Iris pigment epithelial cell (primary cell): ENCODE results near the gene INPP5A.
A peak's percentile ranks its signal among the peaks of the same experiment; 100 is the strongest.
"Not testable (repeated sequence)": the region's sequence is repeated elsewhere in the genome, so short reads cannot be mapped to it uniquely, and the experiment has no call there.

ENCODE experiments used
- DNase-seq: peaks from one replicate; pipeline ENCODE4 v3.0.0-alpha.2; 2011; ENCODE audit warnings: low read depth

Gene INPP5A, protein sequence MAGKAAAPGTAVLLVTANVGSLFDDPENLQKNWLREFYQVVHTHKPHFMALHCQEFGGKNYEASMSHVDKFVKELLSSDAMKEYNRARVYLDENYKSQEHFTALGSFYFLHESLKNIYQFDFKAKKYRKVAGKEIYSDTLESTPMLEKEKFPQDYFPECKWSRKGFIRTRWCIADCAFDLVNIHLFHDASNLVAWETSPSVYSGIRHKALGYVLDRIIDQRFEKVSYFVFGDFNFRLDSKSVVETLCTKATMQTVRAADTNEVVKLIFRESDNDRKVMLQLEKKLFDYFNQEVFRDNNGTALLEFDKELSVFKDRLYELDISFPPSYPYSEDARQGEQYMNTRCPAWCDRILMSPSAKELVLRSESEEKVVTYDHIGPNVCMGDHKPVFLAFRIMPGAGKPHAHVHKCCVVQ

DNA sequence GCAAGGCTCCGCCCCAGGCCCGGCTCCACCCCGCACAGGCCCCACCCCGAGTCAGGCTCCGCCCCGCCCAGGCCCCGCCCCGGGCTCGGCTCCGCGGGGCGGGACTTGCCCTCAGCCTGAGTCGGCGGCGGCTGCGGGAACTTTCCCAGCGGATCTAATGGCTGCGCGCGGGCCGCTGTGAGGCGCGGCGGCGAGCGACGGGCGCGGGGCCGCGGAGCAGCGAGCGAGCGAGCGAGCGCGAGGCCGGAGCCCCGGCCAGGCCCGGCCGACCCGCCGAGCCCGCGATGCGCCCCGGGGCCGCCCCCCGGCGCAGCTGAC is at the start of gene INPP5A:
TSS of gene INPP5A (plus strand) at position 104 of the 318 bp plus-strand sequence. CDS start 310 bp downstream, outside the sequence.
- no peak for DNase-seq

DNA sequence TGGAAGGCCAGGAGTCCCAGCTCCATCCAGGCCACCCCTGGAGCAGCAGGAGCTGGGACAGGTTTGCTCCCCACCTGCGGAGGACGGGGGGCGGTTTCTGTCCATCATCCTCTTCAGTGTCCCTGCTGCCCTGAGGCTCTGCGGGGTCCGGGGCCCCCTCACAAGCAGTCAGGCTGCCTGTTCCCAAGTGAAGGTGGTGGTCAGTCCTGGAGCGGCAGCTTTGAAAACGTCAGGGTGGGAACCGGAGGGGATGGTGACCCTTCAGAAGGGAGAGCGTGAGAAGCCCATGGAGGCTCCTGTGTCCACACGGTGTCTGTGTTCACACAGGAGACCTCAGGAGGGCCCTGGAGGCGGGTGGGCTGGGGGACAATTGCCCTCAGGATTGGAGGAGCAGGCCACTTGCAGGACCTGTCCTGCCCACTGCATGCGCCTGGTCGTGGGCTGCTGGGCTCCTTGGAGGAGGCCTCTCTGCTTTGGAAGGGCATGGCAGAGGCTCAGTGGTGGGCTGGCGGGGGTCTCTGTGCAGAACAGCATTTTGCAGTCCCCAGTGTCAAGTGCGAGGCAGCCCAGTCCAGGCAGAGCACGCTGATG is 49.3 kb upstream of the INPP5A start:
- DNase-seq = no peak

DNA sequence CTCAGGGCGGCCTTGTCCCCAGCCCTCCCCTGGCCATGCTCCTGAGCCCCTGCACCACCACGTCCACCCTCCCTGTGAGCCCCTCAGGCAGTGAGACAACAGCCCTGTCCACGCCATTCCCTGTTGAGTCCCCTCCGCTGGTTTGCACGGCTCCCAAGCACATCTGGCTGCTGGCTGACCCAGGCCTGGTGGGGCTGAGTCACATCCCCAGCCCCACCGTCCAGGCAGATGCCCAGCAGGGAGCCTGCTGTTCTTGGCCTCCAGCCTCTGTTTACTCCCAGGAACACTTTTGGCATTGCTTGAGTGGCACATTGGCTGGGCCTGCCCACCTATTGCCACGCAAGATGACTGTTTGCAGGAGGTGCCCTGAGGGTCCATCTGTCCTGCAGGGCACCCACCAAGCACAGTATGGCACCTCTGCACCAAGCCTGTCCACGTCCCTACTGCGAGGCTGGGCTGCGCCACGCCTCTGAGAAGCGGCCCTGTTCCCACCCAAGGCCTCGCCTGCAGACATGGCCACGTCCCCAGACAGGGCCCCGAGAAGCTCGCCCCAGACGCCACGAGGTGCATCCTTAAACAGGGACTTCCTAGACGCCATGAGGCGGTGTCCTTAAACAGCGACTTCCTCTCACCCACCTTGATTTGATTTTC is 48.4 kb upstream of the INPP5A start:
- DNase-seq = peak; percentile 15

DNA sequence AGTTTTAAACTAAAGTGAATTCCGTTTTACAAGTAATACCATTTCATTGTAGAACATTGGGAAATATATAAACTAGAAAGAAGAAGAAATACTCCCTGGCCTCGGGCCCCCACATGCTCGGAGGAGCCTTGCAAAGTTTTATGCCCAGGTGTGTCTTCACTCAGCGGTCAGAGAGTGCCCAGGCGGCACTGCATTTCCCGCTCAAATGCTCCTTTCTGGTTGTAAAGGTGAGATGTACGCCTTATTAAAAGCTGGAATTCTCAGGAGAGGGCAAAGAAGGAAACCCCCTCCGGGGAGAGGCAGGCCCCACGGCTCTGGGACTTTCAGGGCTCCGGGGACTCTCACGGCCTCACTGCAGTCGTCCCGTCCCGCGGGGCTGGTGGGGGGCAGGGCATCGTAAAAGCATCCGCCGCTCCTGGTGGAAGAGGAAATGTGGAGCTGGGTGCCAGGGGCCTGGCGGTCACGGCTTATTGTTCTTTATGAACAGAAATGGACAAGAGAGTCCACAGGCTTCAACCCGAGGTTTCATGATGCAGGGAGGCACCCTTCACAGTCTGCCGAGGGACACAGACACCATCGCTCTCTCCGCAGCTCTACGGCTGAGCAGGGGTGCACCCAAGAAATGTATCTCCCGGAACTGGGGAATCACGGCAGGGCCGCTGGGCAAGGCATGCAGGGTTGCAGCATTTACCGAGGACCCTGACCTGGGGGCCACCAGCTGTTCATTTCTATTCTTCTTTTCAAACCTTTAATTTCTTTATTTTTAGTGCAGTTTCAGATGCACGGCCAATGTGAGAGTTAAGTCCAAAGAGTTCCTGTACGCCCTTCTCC is 47.7 kb upstream of the INPP5A start:
- no peak for DNase-seq

- DNase-seq = not testable (repeated sequence)
Measured at GRCh38 chr10:132491534-132491933, 46.1 kb upstream of the INPP5A start.

DNA sequence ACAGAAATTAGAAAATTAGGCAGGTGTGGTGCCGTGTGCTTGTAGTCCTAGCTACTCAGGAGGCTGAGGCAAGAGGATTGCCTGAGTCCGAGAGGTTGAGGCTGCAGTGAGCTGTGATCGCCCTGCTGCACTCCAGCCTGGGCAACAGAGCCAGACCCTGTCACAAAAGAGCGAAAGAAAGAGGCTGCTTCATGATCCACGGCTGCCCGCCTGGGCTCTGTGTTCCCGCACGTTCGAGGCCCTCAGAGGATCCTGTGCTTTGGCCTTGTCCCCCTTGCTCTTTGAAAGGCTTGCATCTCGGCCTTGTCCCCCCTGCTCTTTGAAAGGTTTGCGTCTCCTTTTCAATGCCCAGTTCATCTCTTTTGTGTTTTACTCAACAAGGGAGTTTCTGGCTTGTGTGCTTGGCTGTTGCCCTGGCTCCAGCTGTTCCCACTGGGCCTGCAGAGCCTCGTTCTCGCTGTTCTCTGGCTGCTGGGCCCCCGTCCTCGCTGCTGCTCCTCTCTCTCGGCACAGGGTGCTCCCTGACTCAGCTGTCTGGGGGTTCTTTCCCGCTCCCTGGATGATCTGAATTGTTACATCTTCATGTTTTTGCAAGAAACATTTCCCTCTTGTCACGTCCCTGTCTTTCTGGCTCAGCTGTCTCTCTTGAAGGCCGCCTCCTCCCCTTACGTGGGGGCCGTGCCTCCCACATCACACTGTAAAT is 45.1 kb upstream of the INPP5A start:
- no peak for DNase-seq

- DNase-seq = no peak
Measured at GRCh38 chr10:132493246-132493755, 44.3 kb upstream of the INPP5A start.

GRCh38 chr10:132493756-132494290 is 43.8 kb upstream of the INPP5A start:
- no peak for DNase-seq

- no peak for DNase-seq
Measured at GRCh38 chr10:132494866-132495630, 42.5 kb upstream of the INPP5A start.

- DNase-seq = no peak
Measured at GRCh38 chr10:132496360-132497062, 41.1 kb upstream of the INPP5A start.

DNA sequence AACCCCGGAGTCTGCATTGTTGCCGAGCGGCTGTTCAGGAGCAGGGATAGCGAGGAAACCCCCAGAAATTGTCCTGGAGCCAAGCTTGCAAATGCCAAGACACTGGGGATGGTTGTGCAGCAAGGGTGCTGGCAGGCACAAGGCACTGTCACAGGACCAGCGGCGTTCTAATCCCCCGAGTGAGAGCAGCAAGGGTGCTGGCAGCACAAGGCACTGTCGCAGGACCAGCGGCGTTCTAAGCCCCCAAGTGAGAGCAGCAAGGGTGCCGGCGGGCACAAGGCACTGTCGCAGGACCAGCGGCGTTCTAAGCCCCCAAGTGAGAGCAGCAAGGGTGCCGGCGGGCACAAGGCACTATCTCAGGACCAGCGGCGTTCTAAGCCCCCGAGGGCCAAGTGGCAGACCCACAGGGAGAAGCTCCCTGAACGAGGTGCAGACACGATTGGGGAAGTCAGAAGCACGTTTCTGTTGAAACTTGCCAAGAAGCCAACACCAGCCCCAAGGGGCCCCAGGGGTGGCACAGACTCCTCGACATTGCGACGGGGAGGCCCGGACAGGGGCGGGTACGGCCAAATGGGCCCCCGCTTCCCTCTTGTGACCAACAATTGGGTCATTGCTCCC is 40.4 kb upstream of the INPP5A start:
- no peak for DNase-seq

- DNase-seq = no peak
Measured at GRCh38 chr10:132497861-132498561, 39.6 kb upstream of the INPP5A start.

- no peak for DNase-seq
Measured at GRCh38 chr10:132498562-132499366, 38.8 kb upstream of the INPP5A start.

DNA sequence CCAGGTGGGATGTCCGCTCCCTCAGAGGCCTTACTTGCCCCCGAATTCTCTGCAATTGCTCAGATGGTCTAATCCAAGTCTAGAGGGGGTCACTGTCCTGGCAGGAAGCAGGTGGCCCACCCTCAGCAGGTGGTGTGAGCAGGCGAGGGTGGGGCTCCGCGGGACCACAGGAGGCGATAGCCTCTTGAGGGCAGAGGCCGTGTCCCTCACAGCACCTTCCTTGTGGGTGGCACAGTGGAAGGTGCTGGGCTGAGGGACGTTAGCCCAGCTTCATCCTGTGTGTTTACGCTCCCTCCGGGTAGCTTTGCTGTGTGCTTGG is 38.3 kb upstream of the INPP5A start:
- DNase-seq = no peak

DNA sequence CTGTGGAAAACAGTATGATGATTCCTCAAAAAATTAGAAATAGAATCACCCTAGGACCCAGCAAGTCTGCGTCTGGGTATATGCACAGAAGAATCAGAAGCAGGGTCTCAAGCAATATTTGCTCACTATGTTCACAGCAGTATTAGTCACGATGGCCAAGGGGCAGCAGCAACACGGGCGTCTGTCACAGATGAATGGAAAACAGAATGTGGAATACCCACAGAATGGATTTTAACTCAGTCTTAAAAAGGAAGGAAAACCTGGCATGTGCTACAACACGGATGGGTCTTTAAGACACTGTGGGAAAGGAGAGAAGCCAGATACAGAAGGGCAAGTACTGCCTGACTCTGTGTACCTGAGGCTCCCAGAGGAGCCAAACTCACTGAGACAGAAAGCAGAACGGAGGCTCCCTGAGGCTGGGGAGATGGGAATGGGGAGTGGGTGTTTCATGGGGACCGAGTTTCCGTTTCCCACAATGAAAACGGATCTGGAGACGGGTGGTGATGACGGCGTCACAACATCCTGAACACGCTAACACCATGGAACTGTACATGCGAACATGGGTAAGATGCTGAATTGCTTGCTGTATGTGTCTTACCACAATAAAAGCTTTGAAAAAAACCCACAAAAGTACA is 36.7 kb upstream of the INPP5A start:
- no peak for DNase-seq

DNA sequence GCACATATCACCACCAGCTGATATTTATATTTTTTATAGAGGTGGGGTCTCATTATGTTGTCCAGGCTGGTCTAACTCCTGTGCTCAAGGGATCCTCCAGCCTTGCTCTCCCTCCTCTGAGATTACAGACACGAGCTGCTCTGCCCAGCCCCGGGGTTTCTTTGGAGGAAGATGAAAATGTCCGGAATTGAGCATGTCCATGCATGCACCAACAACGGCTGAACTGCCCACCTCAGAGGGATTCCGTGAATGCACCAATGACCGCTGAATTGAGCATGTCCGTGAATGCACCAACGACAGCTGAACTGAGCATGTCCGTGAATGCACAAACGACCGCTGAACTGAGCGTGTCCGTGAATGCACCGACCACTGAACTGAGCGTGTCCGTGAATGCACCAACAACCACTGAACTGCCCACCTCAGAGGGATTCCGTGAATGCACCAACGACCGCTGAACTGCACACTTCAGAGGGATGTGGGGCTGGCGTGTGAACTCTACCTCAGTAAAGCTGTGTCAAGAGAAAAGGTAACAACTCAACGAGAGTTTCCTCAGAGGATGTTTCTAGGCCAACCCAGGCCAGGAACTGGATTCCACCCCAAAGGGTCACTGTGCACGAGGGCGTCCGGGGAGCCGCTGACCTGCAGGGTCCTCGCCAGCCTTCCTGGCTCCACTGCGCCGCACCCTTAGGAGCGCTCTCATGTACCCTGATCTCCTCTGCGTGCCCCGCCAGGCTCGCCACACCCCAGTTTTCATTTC is 34.9 kb upstream of the INPP5A start:
- DNase-seq = no peak
